Measurements from ENCODE around the gene NFIB.

NFIB gene

GRCh38 chr9:14136646-14137370 lies 177.1 kb downstream of the NFIB start:
- no peak for TF ChIP-seq CTCF (conservative IDR thresholded peaks at IDR 0.05; ENCODE audit: low read length)
- H3K4me3 ChIP-seq (ENCODE audit: low read length): no peak overlapping the region
- DNase-seq (ENCODE audit: low read depth): no peak

GRCh38 chr9:14136047-14136635 lies 177.8 kb downstream of the NFIB start:
- no peak for TF ChIP-seq CTCF (conservative IDR thresholded peaks at IDR 0.05; ENCODE audit: low read length)
- no peak overlapping the region for H3K4me3 ChIP-seq (ENCODE audit: low read length)
- no peak for DNase-seq (ENCODE audit: low read depth)

GRCh38 chr9:14135421-14135820 lies 178.5 kb downstream of the NFIB start:
- H3K4me3 ChIP-seq (ENCODE audit: low read length): no peak overlapping the region
- TF ChIP-seq CTCF (conservative IDR thresholded peaks at IDR 0.05; ENCODE audit: low read length): no peak
- no peak for DNase-seq (ENCODE audit: low read depth)

GRCh38 chr9:14133394-14133793 lies 180.5 kb downstream of the NFIB start:
- no peak for DNase-seq (ENCODE audit: low read depth)
- no peak for TF ChIP-seq CTCF (conservative IDR thresholded peaks at IDR 0.05; ENCODE audit: low read length)

GRCh38 chr9:14132775-14133174 lies 181.2 kb downstream of the NFIB start:
- H3K4me3 ChIP-seq (ENCODE audit: low read length): no peak overlapping the region
- DNase-seq (ENCODE audit: low read depth): no peak
- no peak for TF ChIP-seq CTCF (conservative IDR thresholded peaks at IDR 0.05; ENCODE audit: low read length)

More at GRCh38 chr9:14133394-14133793, 180.5 kb downstream of the NFIB start:
- no peak overlapping the region for H3K4me3 ChIP-seq (ENCODE audit: low read length)

GRCh38 chr9:14131356-14132088 lies 182.4 kb downstream of the NFIB start:
- no peak for TF ChIP-seq CTCF (conservative IDR thresholded peaks at IDR 0.05; ENCODE audit: low read length)
- DNase-seq (ENCODE audit: low read depth): no peak
- H3K4me3 ChIP-seq (ENCODE audit: low read length): no peak overlapping the region
